CD14-positive monocyte (primary cell): ENCODE data around the gene SLC27A5. TPM values are rescaled to one million over a fixed set of nuclear protein-coding genes. Genes with fewer than 3 reads are reported as not detected.

Source experiments
- DNase-seq, 3 donors: peaks; one replicate each; pipeline ENCODE4 v3.0.0-alpha.2; 2011 to 2022
- H2AFZ ChIP-seq: 2 replicates; pipeline ENCODE4 v1.6.0; 2012; ENCODE audit warnings: mild to moderate bottlenecking, low read depth, low read length, inconsistent platforms; ENCODE audit not compliant: insufficient read depth, poor library complexity, severe bottlenecking
- H3K27ac ChIP-seq, 2 donors: 1 replicate in 1 of 2; 2 replicates in 1 of 2; pipeline ENCODE4 v1.5.1; 2012 to 2013; ENCODE audit warnings: low read length in 2 of 2, control low read depth in 1 of 2, inconsistent platforms in 1 of 2, low read depth in 1 of 2, mild to moderate bottlenecking in 1 of 2
- H3K27me3 ChIP-seq, 2 donors: one replicate each; pipeline versions ENCODE4 v1.6.0 to v1.6.1; 2011 to 2013; ENCODE audit warnings: low read length in 2 of 2; ENCODE audit not compliant: control insufficient read depth in 2 of 2, insufficient read depth in 2 of 2
- H3K36me3 ChIP-seq, 2 donors: replicated peaks in 1 of 2; 1 replicate in 1 of 2; 2 replicates in 1 of 2; pipeline versions ENCODE4 v1.5.1 to v1.6.1; 2012 to 2013; ENCODE audit warnings: low read length in 2 of 2, control low read depth in 1 of 2, inconsistent platforms in 1 of 2, mild to moderate bottlenecking in 1 of 2; ENCODE audit not compliant: insufficient read depth in 2 of 2, control insufficient read depth in 1 of 2
- H3K4me1 ChIP-seq, 2 donors: 1 replicate in 1 of 2; 2 replicates in 1 of 2; pipeline versions ENCODE4 v1.5.1 to v1.6.1; 2012 to 2013; ENCODE audit warnings: low read length in 2 of 2, control low read depth in 1 of 2, inconsistent platforms in 1 of 2, mild to moderate bottlenecking in 1 of 2, moderate library complexity in 1 of 2; ENCODE audit not compliant: insufficient read depth in 2 of 2, control insufficient read depth in 1 of 2
- H3K4me2 ChIP-seq: replicated peaks from 2 replicates; pipeline ENCODE3; 2012; ENCODE audit warnings: low read length, moderate library complexity, mild to moderate bottlenecking; ENCODE audit not compliant: poor library complexity, severe bottlenecking; ENCODE audit errors: extremely low read depth
- H3K4me3 ChIP-seq, 3 experiments: fragments of 200-600 bp in 1 of 3; sonication (generic) in 1 of 3; replicated peaks in 1 of 3; 1 replicate in 2 of 3; 2 replicates in 1 of 3; pipeline ENCODE4 v1.5.1; 2011 to 2013; ENCODE audit warnings: low read length in 3 of 3, mild to moderate bottlenecking in 3 of 3, control low read depth in 2 of 3, low read depth in 2 of 3, inconsistent platforms in 1 of 3, moderate library complexity in 1 of 3
- H3K79me2 ChIP-seq: 2 replicates; pipeline ENCODE4 v1.6.0; 2012; ENCODE audit warnings: mild to moderate bottlenecking, control low read depth, inconsistent platforms, low read length, moderate library complexity; ENCODE audit not compliant: insufficient read depth
- H3K9ac ChIP-seq: 2 replicates; pipeline ENCODE4 v1.6.0; 2017; ENCODE audit warnings: low read length, mild to moderate bottlenecking; ENCODE audit not compliant: insufficient read depth, poor library complexity, severe bottlenecking
- H3K9me3 ChIP-seq, 2 donors: replicated peaks in 1 of 2; 1 replicate in 1 of 2; 2 replicates in 1 of 2; pipeline versions ENCODE4 v1.5.1 to v1.6.1; 2012 to 2013; ENCODE audit warnings: low read length in 2 of 2, control low read depth in 1 of 2; ENCODE audit not compliant: control insufficient read depth in 1 of 2, insufficient read depth in 1 of 2
- H4K20me1 ChIP-seq: 2 replicates; pipeline ENCODE4 v1.6.0; 2012; ENCODE audit warnings: mild to moderate bottlenecking, low read length, control low read depth, moderate library complexity; ENCODE audit not compliant: insufficient read depth
- H3K27ac Mint-ChIP-seq, 7 donors: one replicate each; pipeline ENCODE4 v1.8.0; 2020; ENCODE audit warnings: mild to moderate bottlenecking in 7 of 7, mixed read lengths in 7 of 7, moderate library complexity in 6 of 7, inconsistent platforms in 2 of 7
- H3K27me3 Mint-ChIP-seq, 3 donors: one replicate each; pipeline ENCODE4 v1.8.0; 2021 to 2022; ENCODE audit warnings: low read depth in 3 of 3, mild to moderate bottlenecking in 3 of 3, mixed read lengths in 3 of 3, moderate library complexity in 3 of 3, inconsistent platforms in 1 of 3
- H3K36me3 Mint-ChIP-seq, 2 donors: one replicate each; pipeline ENCODE4 v1.8.0; 2020; ENCODE audit warnings: mixed read lengths in 2 of 2, inconsistent platforms in 1 of 2, mild to moderate bottlenecking in 1 of 2
- H3K4me1 Mint-ChIP-seq: one replicate; pipeline ENCODE4 v1.8.0; 2020; ENCODE audit warnings: mild to moderate bottlenecking, mixed read lengths
- H3K4me3 Mint-ChIP-seq, 2 donors: one replicate each; pipeline ENCODE4 v1.8.0; 2020; ENCODE audit warnings: mild to moderate bottlenecking in 2 of 2, mixed read lengths in 2 of 2, moderate library complexity in 1 of 2
- H3K9me3 Mint-ChIP-seq, 7 donors: one replicate each; pipeline ENCODE4 v1.8.0; 2020 to 2022; ENCODE audit warnings: mixed read lengths in 7 of 7, mild to moderate bottlenecking in 6 of 7, moderate library complexity in 6 of 7, inconsistent platforms in 2 of 7
- WGBS: methylation state at CpG from one replicate; pipeline ENCODE4 v1.1.5; 2013; ENCODE audit warnings: missing lambda C conversion rate; ENCODE audit not compliant: insufficient coverage; 5-methylcytosine and 5-hydroxymethylcytosine counted together
- intact Hi-C, 2 donors: fragments of 100-400 bp; cut with micrococcal nuclease; formaldehyde crosslinking; loops; one replicate each; pipeline versions ENCODE4 v1.15.0 to v1.15.1; 2023
- polyA plus RNA-seq, 3 donors: library from polyadenylated mRNA; depleted of rRNA in 1 of 3; unstranded in 2 of 3; stranded (reverse) in 1 of 3; fragments of 300-500 nt in 2 of 3; fragments of >200 nt in 1 of 3; fragmentation: Illumina TruSeq in 2 of 3; gene quantifications; 1 replicate in 2 of 3; 2 replicates in 1 of 3; pipeline ENCODE4 v1.2.3, GENCODE V29; 2012 to 2021
- TF ChIP-seq, protein P1 (sequence below): fragments of 200-600 bp; IDR thresholded peaks from one replicate; pipeline ENCODE4 v1.8.0; 2022; ENCODE audit warnings: antibody characterized with exemption, mild to moderate bottlenecking

SLC27A5 gene
- polyA plus RNA-seq, 3 donors: 1.5 to 2.9 (median 2.8) TPM

DNA sequence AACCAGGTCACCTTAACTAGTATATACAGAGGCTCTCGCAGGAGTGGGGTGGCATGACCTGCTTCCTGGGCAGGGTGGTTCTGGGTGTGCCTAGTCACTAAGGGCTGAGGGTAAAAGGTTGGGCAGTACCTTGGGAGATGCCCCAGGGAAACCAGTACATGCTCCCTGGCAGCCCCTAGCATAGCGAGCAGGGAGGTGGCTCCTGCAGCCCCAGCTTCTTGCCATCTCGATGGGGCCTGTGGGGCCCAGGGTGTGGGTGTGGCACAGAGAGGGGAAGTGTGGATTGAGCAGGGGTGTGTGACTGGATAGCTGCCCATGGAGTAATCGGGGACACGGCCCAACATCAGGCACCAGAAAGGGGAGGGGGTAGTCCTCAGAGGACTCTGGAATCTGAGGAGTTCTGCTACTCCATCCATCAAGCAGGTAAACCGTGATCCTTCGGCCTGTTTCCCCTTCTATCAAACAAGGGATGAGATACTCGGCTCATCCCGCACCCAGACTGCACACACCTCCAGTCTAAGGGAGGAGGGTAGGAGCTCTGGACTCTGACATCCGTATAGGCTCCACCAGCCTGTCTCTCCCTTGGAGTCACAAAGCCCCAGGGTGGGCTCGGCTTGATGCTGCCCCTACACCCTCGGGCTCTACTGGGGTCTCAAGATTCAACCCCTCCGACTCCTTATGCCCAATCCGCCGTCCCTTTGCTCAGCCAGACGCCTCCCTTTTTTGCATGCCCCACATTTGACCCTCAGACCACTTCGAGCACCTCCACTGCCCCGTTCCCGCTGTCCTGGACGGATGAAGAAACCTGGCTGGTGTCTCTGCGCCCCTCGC, 6.7 kb upstream of the SLC27A5 start:
- Histone ChIP-seq H3K9ac (peak overlapping the region; percentile 94), H3K79me2 (peaks cover 44% of the 10 kb centered on the region), H3K4me1 (peaks cover 38 to 41% of the 10 kb centered on the region in 2 donors), H3K27me3 (no peaks in the 10 kb centered on the region), H3K4me3 (peak overlapping the region; percentile 57 to 90 (median 86)), H2AFZ (peak overlapping the region; percentile 96), H3K36me3 (peaks cover 17 to 20% of the 10 kb centered on the region in 2 donors), H3K9me3 (no peaks in the 10 kb centered on the region), H3K27ac (peak overlapping the region; percentile 90 to 93), H4K20me1 (peaks cover 40% of the 10 kb centered on the region), H3K4me2 (peak overlapping the region; percentile 96)
- DNase-seq: peak; percentile 22 to 52 (median 31)
- peaks cover 0 to 1% (median 0%) of the 10 kb centered on the region in 3 donors for H3K27me3 Mint-ChIP-seq
- H3K4me3 Mint-ChIP-seq: peak overlapping the region; percentile 92 to 93
- H3K9me3 Mint-ChIP-seq: peaks cover 0 to 3% (median 0%) of the 10 kb centered on the region in 7 donors
- peaks cover 19 to 26% of the 10 kb centered on the region in 2 donors for H3K36me3 Mint-ChIP-seq
- peaks cover 44% of the 10 kb centered on the region for H3K4me1 Mint-ChIP-seq
- peak overlapping the region; percentile 95 to 99 (median 98) for H3K27ac Mint-ChIP-seq
- intact Hi-C loops: loop anchor here in 1 of 2 donors (2.0 kb wide), 2 partner anchors 18 to 54 kb away; partner anchors contain the start of gene MZF1
- 6% methylated on average over 16 of the region's 22 CpGs for WGBS
- TF ChIP-seq, protein P1, sequence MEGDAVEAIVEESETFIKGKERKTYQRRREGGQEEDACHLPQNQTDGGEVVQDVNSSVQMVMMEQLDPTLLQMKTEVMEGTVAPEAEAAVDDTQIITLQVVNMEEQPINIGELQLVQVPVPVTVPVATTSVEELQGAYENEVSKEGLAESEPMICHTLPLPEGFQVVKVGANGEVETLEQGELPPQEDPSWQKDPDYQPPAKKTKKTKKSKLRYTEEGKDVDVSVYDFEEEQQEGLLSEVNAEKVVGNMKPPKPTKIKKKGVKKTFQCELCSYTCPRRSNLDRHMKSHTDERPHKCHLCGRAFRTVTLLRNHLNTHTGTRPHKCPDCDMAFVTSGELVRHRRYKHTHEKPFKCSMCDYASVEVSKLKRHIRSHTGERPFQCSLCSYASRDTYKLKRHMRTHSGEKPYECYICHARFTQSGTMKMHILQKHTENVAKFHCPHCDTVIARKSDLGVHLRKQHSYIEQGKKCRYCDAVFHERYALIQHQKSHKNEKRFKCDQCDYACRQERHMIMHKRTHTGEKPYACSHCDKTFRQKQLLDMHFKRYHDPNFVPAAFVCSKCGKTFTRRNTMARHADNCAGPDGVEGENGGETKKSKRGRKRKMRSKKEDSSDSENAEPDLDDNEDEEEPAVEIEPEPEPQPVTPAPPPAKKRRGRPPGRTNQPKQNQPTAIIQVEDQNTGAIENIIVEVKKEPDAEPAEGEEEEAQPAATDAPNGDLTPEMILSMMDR: no peak

GRCh38 chr19:58516964-58517833, 5.4 kb upstream of the SLC27A5 start:
- peaks cover 0 to 3% (median 0%) of the 10 kb centered on the region in 7 donors for H3K9me3 Mint-ChIP-seq
- peaks cover 44% of the 10 kb centered on the region for H3K79me2 ChIP-seq
- H3K4me2 ChIP-seq: no peak overlapping the region
- peaks cover 17 to 20% of the 10 kb centered on the region in 2 donors for H3K36me3 ChIP-seq
- H3K27ac Mint-ChIP-seq: peak overlapping the region in 1 of 7 donors; percentile 30
- H3K4me3 ChIP-seq: no peak overlapping the region
- peaks cover 38 to 42% of the 10 kb centered on the region in 2 donors for H3K4me1 ChIP-seq
- TF ChIP-seq, protein P1: no peak
- intact Hi-C loops: no loop called here
- peaks cover 40% of the 10 kb centered on the region for H4K20me1 ChIP-seq
- H3K27me3 ChIP-seq: no peaks in the 10 kb centered on the region
- no peak overlapping the region for H3K9ac ChIP-seq
- H2AFZ ChIP-seq: no peak overlapping the region
- peaks cover 0 to 3% (median 0%) of the 10 kb centered on the region in 3 donors for H3K27me3 Mint-ChIP-seq
- peaks cover 44% of the 10 kb centered on the region for H3K4me1 Mint-ChIP-seq
- H3K36me3 Mint-ChIP-seq: peaks cover 19 to 26% of the 10 kb centered on the region in 2 donors
- no peaks in the 10 kb centered on the region for H3K9me3 ChIP-seq
- no peak overlapping the region for H3K4me3 Mint-ChIP-seq
- H3K27ac ChIP-seq: no peak overlapping the region
- 97% methylated on average over 61 of the region's 65 CpGs for WGBS
- DNase-seq: no peak
